ENCODE data around the gene PAN2.

DNA sequence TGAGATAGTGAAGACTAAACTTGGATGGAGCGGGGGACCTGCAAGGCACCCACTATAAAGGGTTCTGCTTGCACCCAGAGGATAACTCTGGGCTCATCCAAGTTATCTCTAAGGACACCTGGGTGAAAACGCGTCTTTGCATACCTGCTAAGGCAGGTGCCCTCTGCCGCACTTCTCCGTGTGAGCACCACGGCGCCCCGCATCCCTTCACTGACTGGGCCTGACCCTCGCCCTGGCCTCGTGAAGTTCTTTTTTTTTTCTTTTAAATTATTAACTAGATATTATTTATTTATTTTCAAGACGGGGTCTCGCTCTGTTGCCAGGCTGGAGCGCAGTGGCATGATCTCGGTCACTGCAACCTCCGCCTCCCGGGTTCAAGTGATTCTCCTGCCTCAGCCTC lies 48.8 kb upstream of the PAN2 start:
- TF ChIP-seq YY1 (IDR thresholded peaks at IDR 0.05; ENCODE audit: low read depth) (no peak), RAD21 (IDR thresholded peaks at IDR 0.05; ENCODE audit: low read depth) (no peak), EGR1 (IDR thresholded peaks at IDR 0.05) (no peak), CREB1 (IDR thresholded peaks at IDR 0.05; ENCODE audit: low read depth) (no peak), REST (IDR thresholded peaks at IDR 0.05; ENCODE audit: low read depth) (no peak), TEAD4 (IDR thresholded peaks at IDR 0.05) (no peak), TCF12 (IDR thresholded peaks at IDR 0.05; ENCODE audit: low read depth) (no peak), FOXM1 (IDR thresholded peaks at IDR 0.05; ENCODE audit: borderline replicate concordance, low read depth) (no peak), CEBPB (IDR thresholded peaks at IDR 0.05) (no peak), ZBTB7A (IDR thresholded peaks at IDR 0.05; ENCODE audit: low read depth) (no peak), TAF1 (IDR thresholded peaks at IDR 0.05; ENCODE audit: low read depth) (no peak)
- TF ChIP-seq, protein P1, sequence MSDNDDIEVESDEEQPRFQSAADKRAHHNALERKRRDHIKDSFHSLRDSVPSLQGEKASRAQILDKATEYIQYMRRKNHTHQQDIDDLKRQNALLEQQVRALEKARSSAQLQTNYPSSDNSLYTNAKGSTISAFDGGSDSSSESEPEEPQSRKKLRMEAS (IDR thresholded peaks at IDR 0.05): no peak

Measured in Ishikawa (cell line).